ENCODE measurements around the gene GPR160.

DNA sequence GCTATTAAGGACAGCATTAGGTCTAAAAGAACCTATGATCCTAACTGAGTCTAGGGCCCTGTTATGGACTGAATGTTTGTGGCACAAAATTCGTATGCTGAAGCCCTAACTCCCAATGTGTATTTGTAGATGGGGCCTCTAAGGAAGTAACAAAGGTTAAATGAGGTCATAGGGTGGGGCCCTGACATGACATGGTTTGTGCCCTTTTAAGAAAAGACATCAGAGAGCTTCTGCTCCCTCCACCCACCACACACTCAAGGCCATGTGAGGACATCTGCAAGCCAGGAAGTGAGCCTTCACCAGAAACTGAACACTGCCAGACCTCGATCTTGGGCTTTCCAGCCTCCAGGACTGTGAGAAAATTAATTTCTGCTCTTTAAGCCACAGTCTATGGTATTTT lies 94.5 kb downstream of the GPR160 start:
- TF ChIP-seq ZNF558 (CRISPR knock-in tag; IDR thresholded peaks at IDR 0.05; ENCODE audit: borderline replicate concordance), result no peak
- TF ChIP-seq, protein P1, sequence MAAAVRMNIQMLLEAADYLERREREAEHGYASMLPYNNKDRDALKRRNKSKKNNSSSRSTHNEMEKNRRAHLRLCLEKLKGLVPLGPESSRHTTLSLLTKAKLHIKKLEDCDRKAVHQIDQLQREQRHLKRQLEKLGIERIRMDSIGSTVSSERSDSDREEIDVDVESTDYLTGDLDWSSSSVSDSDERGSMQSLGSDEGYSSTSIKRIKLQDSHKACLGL (CRISPR knock-in tag; IDR thresholded peaks at IDR 0.05), result no peak
- TF ChIP-seq SPEN (CRISPR knock-in tag; IDR thresholded peaks at IDR 0.05; ENCODE audit: low read depth), result no peak
- TF ChIP-seq MYC (CRISPR knock-in tag; IDR thresholded peaks at IDR 0.05; ENCODE audit: borderline replicate concordance), result no peak
- no peak for TF ChIP-seq EZH2 (conservative IDR thresholded peaks at IDR 0.05; ENCODE audit: low read depth, low read length)
- no peak for TF ChIP-seq POLR2A (IDR thresholded peaks at IDR 0.05; ENCODE audit: insufficient read depth in 1 of 2, low read depth in 2 of 2, low read length in 2 of 2)
- no peak for TF ChIP-seq NCOA1 (CRISPR knock-in tag; IDR thresholded peaks at IDR 0.05)
- no peak for TF ChIP-seq ZKSCAN8 (CRISPR knock-in tag; IDR thresholded peaks at IDR 0.05; ENCODE audit: borderline replicate concordance)
- TF ChIP-seq JUND (CRISPR knock-in tag; IDR thresholded peaks at IDR 0.05), result no peak
